HG03108 (cell line): Measurements from ENCODE around the gene GPR52.

Experiments used
- ATAC-seq: cut with Tn5 transposase; IDR thresholded peaks from one replicate; pipeline ENCODE4 v1.9.1; 2021; ENCODE audit warnings: moderate library complexity; ENCODE audit not compliant: unreplicated experiment

The GPR52 gene

DNA sequence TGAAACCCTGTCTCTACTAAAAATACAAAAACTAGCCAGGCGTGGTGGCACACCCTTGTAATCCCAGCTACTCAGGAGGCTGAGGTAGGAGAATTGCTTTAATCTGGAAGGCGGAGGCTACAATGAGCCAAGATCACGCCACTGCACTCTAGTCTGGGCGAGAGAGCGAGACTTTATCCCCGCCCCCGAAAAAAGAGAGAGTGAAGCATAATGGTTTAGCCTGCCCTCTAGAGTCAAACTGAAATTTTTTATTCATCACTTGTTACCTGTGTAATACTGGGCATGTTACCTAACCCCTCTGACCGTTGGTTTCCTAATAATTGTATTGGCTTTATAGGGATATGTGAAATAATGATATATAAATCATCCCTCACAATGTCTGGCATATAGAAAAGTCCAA is 18.8 kb downstream of the GPR52 start:
- ATAC-seq: no peak

DNA sequence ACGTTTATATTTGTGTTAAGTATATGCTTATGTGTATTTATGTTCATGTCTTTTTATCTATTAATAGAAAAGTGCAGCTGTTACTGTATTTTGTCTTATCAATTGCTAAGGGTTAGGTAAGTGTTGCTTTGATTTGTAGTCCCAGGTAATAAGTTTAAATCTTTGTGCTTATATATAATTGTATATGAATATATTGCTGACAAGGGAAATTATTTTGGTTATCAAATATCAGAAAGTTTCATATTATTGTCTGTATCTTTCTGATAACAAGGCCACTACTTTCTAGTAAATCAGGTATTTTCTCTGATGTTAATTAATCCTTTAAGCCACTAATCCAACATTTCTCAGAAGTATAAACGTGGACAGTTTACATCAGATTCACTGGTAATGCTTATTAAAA is 21.3 kb downstream of the GPR52 start:
- ATAC-seq: no peak

DNA sequence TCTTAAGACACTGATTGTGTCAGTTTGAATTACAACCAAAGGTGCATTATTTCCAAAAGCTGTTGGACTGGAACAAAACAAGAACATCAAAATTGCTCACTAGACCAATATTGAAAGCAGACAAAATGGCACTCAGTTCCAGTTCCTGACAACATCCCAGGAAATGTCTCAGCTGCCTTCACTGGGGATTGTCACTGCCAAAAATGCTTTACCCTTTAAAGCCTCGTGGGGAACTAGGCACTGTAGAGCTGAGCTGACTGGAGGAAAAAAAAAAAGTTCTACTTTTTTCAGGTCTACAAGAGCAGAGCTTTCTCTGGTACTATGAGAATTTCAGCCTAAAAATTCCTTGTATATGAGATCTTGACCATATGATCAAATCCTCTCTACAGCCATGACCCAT is 21.9 kb downstream of the GPR52 start:
- no peak for ATAC-seq

DNA sequence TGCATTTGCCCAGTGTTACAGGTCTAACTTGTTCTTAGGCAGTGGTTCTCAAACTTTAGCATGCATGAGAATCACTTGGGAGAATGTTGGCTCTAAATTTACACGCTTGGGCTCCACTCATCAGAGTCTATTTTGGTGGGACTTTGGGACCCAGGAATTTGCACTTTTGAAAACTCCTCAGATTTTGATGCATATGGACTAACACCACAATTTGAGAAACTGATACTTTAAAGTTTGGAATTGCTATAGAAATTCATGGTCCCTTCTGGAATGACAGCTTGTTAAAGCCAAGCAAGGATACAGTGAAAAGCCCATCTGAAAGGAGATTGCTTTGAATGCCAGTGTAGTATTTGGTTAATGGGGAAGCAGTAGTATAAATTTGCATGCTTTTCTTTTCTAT is 31.5 kb downstream of the GPR52 start:
- no peak for ATAC-seq

DNA sequence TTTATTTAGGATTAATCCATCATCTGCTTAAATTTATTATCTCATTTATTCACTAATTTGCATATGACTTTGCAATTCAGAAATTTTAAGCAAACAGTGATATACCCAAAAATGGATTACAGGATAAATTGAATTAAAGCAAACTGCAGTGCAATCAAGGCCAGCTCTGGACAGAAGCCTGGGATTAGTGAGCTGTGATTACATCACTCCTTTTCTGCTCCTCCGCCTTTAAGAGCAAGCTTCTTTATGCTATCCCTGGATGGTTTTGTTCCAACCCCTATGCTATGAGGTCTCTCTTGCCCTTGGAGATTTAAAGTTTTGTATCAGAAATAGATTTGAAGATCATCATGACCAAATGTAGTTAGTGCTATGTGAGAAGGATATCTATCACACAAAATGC is 32.6 kb downstream of the GPR52 start:
- no peak for ATAC-seq

DNA sequence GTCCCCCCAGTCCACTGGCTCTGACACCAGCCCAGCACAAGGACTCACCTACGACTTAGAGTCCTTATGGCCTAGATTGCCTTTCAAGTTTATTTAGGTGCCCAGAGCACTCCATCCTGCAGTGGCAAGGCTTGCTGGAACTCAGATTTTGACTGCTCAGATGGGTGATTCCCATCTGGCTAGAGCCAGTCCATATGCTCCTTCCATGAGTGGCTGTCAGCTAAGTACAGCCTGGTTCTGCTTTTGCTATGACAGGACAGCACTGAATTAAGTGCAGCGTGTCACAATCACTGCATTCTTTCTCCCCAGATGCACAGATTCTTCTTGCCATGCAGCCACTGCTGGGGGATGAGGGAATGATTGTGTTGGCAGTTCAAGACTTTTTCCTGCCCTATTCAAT is 43.8 kb downstream of the GPR52 start:
- ATAC-seq: no peak

DNA sequence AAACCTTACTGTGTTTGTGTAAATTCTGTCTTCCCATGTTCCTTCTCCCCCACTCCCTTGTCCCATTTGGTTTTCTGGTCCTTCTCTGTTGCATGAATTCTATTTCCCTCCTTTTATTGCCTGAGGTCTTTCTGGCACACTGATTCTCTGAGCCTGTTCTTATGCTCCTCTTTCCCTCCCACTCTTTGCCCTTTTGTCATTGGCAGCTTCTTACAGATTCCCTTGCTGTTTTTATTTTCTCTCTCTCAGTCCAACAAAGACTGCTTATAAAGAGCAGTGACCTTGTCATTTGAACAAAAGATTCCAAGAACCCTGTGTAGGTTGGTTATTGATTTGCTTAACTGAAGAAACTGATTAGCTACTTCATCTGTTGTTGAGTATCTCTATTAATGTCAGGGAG is 49.7 kb downstream of the GPR52 start:
- ATAC-seq: no peak
